Natural killer cell (primary cell): ENCODE measurements around the gene ATP2A3. TPM values are rescaled to one million over a fixed set of nuclear protein-coding genes. Genes with fewer than 3 reads are reported as not detected.

ENCODE experiments used
- ATAC-seq, 3 donors: fragments of 150-1000 bp in 2 of 3; fragments of 200-7000 bp in 1 of 3; cut with Tn5 transposase; 1 replicate in 1 of 3; 2 replicates in 2 of 3; pipeline ENCODE4 v1.10.0; 2021; ENCODE audit warnings: mild to moderate bottlenecking in 2 of 3, moderate library complexity in 2 of 3
- DNase-seq, 2 donors: peaks; one replicate each; pipeline versions ENCODE4 v3.0.0 to v3.0.0-alpha.2; 2013 to 2021; ENCODE audit warnings: mixed read lengths in 1 of 2
- H3K27ac ChIP-seq: one replicate; pipeline ENCODE4 v1.5.1; 2013; ENCODE audit warnings: mild to moderate bottlenecking, low read length
- H3K27me3 ChIP-seq: one replicate; pipeline ENCODE4 v1.6.1; 2013; ENCODE audit warnings: low read length; ENCODE audit not compliant: control insufficient read depth, insufficient read depth
- H3K36me3 ChIP-seq: one replicate; pipeline ENCODE4 v1.6.1; 2013; ENCODE audit warnings: low read length; ENCODE audit not compliant: control insufficient read depth, insufficient read depth
- H3K4me1 ChIP-seq: one replicate; pipeline ENCODE4 v1.6.1; 2013; ENCODE audit warnings: low read length; ENCODE audit not compliant: control insufficient read depth, insufficient read depth
- H3K4me3 ChIP-seq: one replicate; pipeline ENCODE4 v1.5.1; 2013; ENCODE audit warnings: low read length
- H3K9me3 ChIP-seq: one replicate; pipeline ENCODE4 v1.6.1; 2013; ENCODE audit warnings: low read length; ENCODE audit not compliant: control insufficient read depth, insufficient read depth
- H3K27ac Mint-ChIP-seq, 2 donors: one replicate each; pipeline ENCODE4 v1.8.0; 2022; ENCODE audit warnings: mild to moderate bottlenecking in 2 of 2, mixed read lengths in 2 of 2, moderate library complexity in 1 of 2
- H3K27me3 Mint-ChIP-seq, 2 donors: one replicate each; pipeline ENCODE4 v1.8.0; 2022; ENCODE audit warnings: low read depth in 2 of 2, mixed read lengths in 2 of 2
- H3K36me3 Mint-ChIP-seq: one replicate; pipeline ENCODE4 v1.8.0; 2022; ENCODE audit warnings: mixed read lengths
- H3K4me1 Mint-ChIP-seq, 2 donors: one replicate each; pipeline ENCODE4 v1.8.0; 2022; ENCODE audit warnings: mixed read lengths in 2 of 2
- H3K4me3 Mint-ChIP-seq: one replicate; pipeline ENCODE4 v1.8.0; 2022; ENCODE audit warnings: mild to moderate bottlenecking, moderate library complexity, mixed read lengths
- H3K9me3 Mint-ChIP-seq, 2 donors: one replicate each; pipeline ENCODE4 v1.8.0; 2022; ENCODE audit warnings: mixed read lengths in 2 of 2
- CTCF ChIP-seq: fragments of 200-600 bp; IDR thresholded peaks from one replicate; pipeline ENCODE4 v1.8.0; 2022; ENCODE audit warnings: antibody characterized with exemption
- WGBS: methylation state at CpG from one replicate; pipeline ENCODE4 v1.1.7; 2013; ENCODE audit warnings: missing lambda C conversion rate; ENCODE audit not compliant: insufficient coverage; 5-methylcytosine and 5-hydroxymethylcytosine counted together
- intact Hi-C: fragments of 100-400 bp; cut with micrococcal nuclease; formaldehyde crosslinking; loops from one replicate; pipeline ENCODE4 v1.14.2; 2022
- total RNA-seq, 4 donors: library from RNA; stranded (reverse); fragments of 120-200 nt in 1 of 4; gene quantifications; one replicate each; pipeline versions ENCODE4 v1.2.3 to v1.2.4, GENCODE V29; 2013 to 2022

Gene ATP2A3
- total RNA-seq, 3 donors from 2014 or later (not counting 1 experiment from before 2014, with no cell fraction given), result 326 to 397 (median 377) TPM

GRCh38 chr17:3937359-3937758 is 26.9 kb downstream of the ATP2A3 start:
- Mint-ChIP-seq H3K27ac (peak overlapping the region; percentile 19 to 39), H3K36me3 (no peaks in the 10 kb centered on the region), H3K9me3 (no peaks in the 10 kb centered on the region), H3K27me3 (no peaks in the 10 kb centered on the region), H3K4me1 (peaks cover 5 to 20% of the 10 kb centered on the region in 2 donors), H3K4me3 (no peak overlapping the region)
- H3K27ac ChIP-seq, result no peak overlapping the region
- H3K27me3 ChIP-seq, result no peaks in the 10 kb centered on the region
- no peaks in the 10 kb centered on the region for H3K9me3 ChIP-seq
- intact Hi-C loops, result no loop called here
- H3K36me3 ChIP-seq, result peaks cover 71% of the 10 kb centered on the region
- WGBS, result 96% methylated on average over 17 of the region's 17 CpGs
- TF ChIP-seq CTCF, result no peak
- H3K4me1 ChIP-seq, result peaks cover 6% of the 10 kb centered on the region
- ATAC-seq (no peak), DNase-seq (no peak)
- no peak overlapping the region for H3K4me3 ChIP-seq

GRCh38 chr17:3935825-3936355 is 28.3 kb downstream of the ATP2A3 start:
- ATAC-seq, result no peak
- intact Hi-C loops, result no loop called here
- no peak overlapping the region for H3K4me3 ChIP-seq
- WGBS, result 85% methylated on average over 9 of the region's 9 CpGs
- H3K27ac ChIP-seq, result no peak overlapping the region
- Mint-ChIP-seq H3K4me3 (no peak overlapping the region), H3K9me3 (no peaks in the 10 kb centered on the region), H3K27me3 (no peaks in the 10 kb centered on the region), H3K36me3 (no peaks in the 10 kb centered on the region), H3K27ac (peak overlapping the region in 1 of 2 donors; percentile 58), H3K4me1 (peaks cover 5 to 20% of the 10 kb centered on the region in 2 donors)
- no peaks in the 10 kb centered on the region for H3K9me3 ChIP-seq
- no peak for TF ChIP-seq CTCF
- DNase-seq, result no peak
- H3K36me3 ChIP-seq, result peaks cover 58% of the 10 kb centered on the region
- no peaks in the 10 kb centered on the region for H3K27me3 ChIP-seq
- peaks cover 6% of the 10 kb centered on the region for H3K4me1 ChIP-seq

GRCh38 chr17:3935140-3935542 is 29.1 kb downstream of the ATP2A3 start:
- Mint-ChIP-seq H3K36me3 (no peaks in the 10 kb centered on the region), H3K27ac (peak overlapping the region in 1 of 2 donors; percentile 45), H3K9me3 (no peaks in the 10 kb centered on the region), H3K27me3 (no peaks in the 10 kb centered on the region), H3K4me1 (peaks cover 5 to 20% of the 10 kb centered on the region in 2 donors), H3K4me3 (no peak overlapping the region)
- no peaks in the 10 kb centered on the region for H3K27me3 ChIP-seq
- H3K27ac ChIP-seq, result no peak overlapping the region
- ATAC-seq, result peak; percentile 65 to 78 (median 77)
- H3K9me3 ChIP-seq, result no peaks in the 10 kb centered on the region
- peak in 1 of 2 donors; percentile 59 for DNase-seq
- peaks cover 61% of the 10 kb centered on the region for H3K36me3 ChIP-seq
- 51% methylated on average over 8 of the region's 10 CpGs for WGBS
- no peak overlapping the region for H3K4me3 ChIP-seq
- TF ChIP-seq CTCF, result peak; percentile 17
- intact Hi-C loops, result no loop called here
- peaks cover 6% of the 10 kb centered on the region for H3K4me1 ChIP-seq

GRCh38 chr17:3929764-3930163 is 34.5 kb downstream of the ATP2A3 start:
- H3K36me3 Mint-ChIP-seq, result no peaks in the 10 kb centered on the region
- no peaks in the 10 kb centered on the region for H3K27me3 ChIP-seq
- H3K36me3 ChIP-seq, result peaks cover 63% of the 10 kb centered on the region
- no peaks in the 10 kb centered on the region for H3K9me3 Mint-ChIP-seq
- no peaks in the 10 kb centered on the region for H3K9me3 ChIP-seq
- H3K27ac ChIP-seq, result no peak overlapping the region
- no peak overlapping the region for H3K4me3 Mint-ChIP-seq
- DNase-seq (no peak), ATAC-seq (no peak)
- no peaks in the 10 kb centered on the region for H3K27me3 Mint-ChIP-seq
- H3K4me1 ChIP-seq, result no peaks in the 10 kb centered on the region
- 100% methylated on average over 1 of the region's 1 CpG for WGBS
- TF ChIP-seq CTCF, result no peak
- H3K4me1 Mint-ChIP-seq, result peaks cover 0 to 6% of the 10 kb centered on the region in 2 donors
- no peak overlapping the region for H3K4me3 ChIP-seq
- intact Hi-C loops, result no loop called here
- no peak overlapping the region for H3K27ac Mint-ChIP-seq
